Limb (tissue), 2 donors: ENCODE measurements around the gene SGSM2.

Source experiments
- DNase-seq, 2 donors: peaks; one replicate each; pipeline ENCODE4 v3.0.0-alpha.2; 2016; ENCODE audit errors: extremely low spot score in 2 of 2

Gene SGSM2

GRCh38 chr17:2366747-2367494 is 29.6 kb downstream of the SGSM2 start:
- no peak for DNase-seq

GRCh38 chr17:2368359-2368758 is 31.1 kb downstream of the SGSM2 start:
- no peak for DNase-seq

- no peak for DNase-seq
Observed at GRCh38 chr17:2369039-2369438, 31.7 kb downstream of the SGSM2 start.

- no peak for DNase-seq
Observed at GRCh38 chr17:2369551-2370210, 32.4 kb downstream of the SGSM2 start.

- DNase-seq: no peak
Observed at GRCh38 chr17:2370211-2370589, 32.9 kb downstream of the SGSM2 start.

GRCh38 chr17:2371183-2372130 is 34.2 kb downstream of the SGSM2 start:
- DNase-seq: no peak

- DNase-seq: no peak
Observed at GRCh38 chr17:2372180-2372579, 34.9 kb downstream of the SGSM2 start.

GRCh38 chr17:2372681-2373080 is 35.4 kb downstream of the SGSM2 start:
- DNase-seq: no peak

GRCh38 chr17:2373179-2373578 is 35.9 kb downstream of the SGSM2 start:
- no peak for DNase-seq

- no peak for DNase-seq
Observed at GRCh38 chr17:2374549-2375285, 37.4 kb downstream of the SGSM2 start.

- no peak for DNase-seq
Observed at GRCh38 chr17:2375406-2375805, 38.1 kb downstream of the SGSM2 start.

- DNase-seq: no peak
Observed at GRCh38 chr17:2376107-2376506, 38.8 kb downstream of the SGSM2 start.

GRCh38 chr17:2377659-2378058 is 40.4 kb downstream of the SGSM2 start:
- DNase-seq: no peak

- DNase-seq: no peak
Observed at GRCh38 chr17:2378905-2379304, 41.6 kb downstream of the SGSM2 start.

- no peak for DNase-seq
Observed at GRCh38 chr17:2379489-2380225, 42.4 kb downstream of the SGSM2 start.

- DNase-seq: no peak
Observed at GRCh38 chr17:2380226-2380922, 43.1 kb downstream of the SGSM2 start.

- DNase-seq: no peak
Observed at GRCh38 chr17:2380950-2381649, 43.8 kb downstream of the SGSM2 start.

- no peak for DNase-seq
Observed at GRCh38 chr17:2383628-2384167, 46.4 kb downstream of the SGSM2 start.

- no peak for DNase-seq
Observed at GRCh38 chr17:2384439-2385127, 47.3 kb downstream of the SGSM2 start.
